Endometrial microvascular endothelial cells (primary cell): ENCODE results near the gene TNKS1BP1. TPM values are rescaled to one million over a fixed set of nuclear protein-coding genes. Genes with fewer than 3 reads are reported as not detected.

Source experiments
- in situ Hi-C: cut with HindIII; loops from 2 replicates; pipeline ENCODE4 v1.10.0; 2017; ENCODE audit warnings: low sequenced_read_pairs, low pct_unique_long_range_greater_than_20kb; ENCODE audit errors: inconsistent ontology term
- total RNA-seq: library from RNA; depleted of rRNA; stranded (reverse); fragments of >200 nt; gene quantifications from one replicate; pipeline ENCODE4 v1.2.3, GENCODE V29; 2015; ENCODE audit errors: inconsistent ontology term

The TNKS1BP1 gene
- total RNA-seq, 1 donor from 2014 or later, result 57.4 TPM

- in situ Hi-C loops, result no loop called here
Measured at GRCh38 chr11:57275582-57275981, 49.2 kb downstream of the TNKS1BP1 start.

GRCh38 chr11:57274904-57275498 lies 49.8 kb downstream of the TNKS1BP1 start:
- in situ Hi-C loops, result no loop called here

- in situ Hi-C loops, result no loop called here
Measured at GRCh38 chr11:57273448-57274058, 51.2 kb downstream of the TNKS1BP1 start.

- in situ Hi-C loops, result no loop called here
Measured at GRCh38 chr11:57269571-57270021, 55.2 kb downstream of the TNKS1BP1 start.

- in situ Hi-C loops, result no loop called here
Measured at GRCh38 chr11:57266157-57266556, 58.6 kb downstream of the TNKS1BP1 start.

GRCh38 chr11:57263351-57263750 lies 61.4 kb downstream of the TNKS1BP1 start:
- in situ Hi-C loops, result no loop called here

GRCh38 chr11:57262157-57262556 lies 62.6 kb downstream of the TNKS1BP1 start:
- in situ Hi-C loops, result no loop called here

GRCh38 chr11:57260937-57261783 lies 63.6 kb downstream of the TNKS1BP1 start:
- in situ Hi-C loops, result no loop called here

GRCh38 chr11:57256119-57256518 lies 68.6 kb downstream of the TNKS1BP1 start:
- in situ Hi-C loops, result no loop called here

GRCh38 chr11:57255618-57256017 lies 69.1 kb downstream of the TNKS1BP1 start:
- in situ Hi-C loops, result no loop called here

GRCh38 chr11:57254631-57255030 lies 70.1 kb downstream of the TNKS1BP1 start:
- in situ Hi-C loops, result no loop called here

- in situ Hi-C loops, result no loop called here
Measured at GRCh38 chr11:57251491-57252104, 73.2 kb downstream of the TNKS1BP1 start.

- in situ Hi-C loops, result no loop called here
Measured at GRCh38 chr11:57251037-57251436, 73.7 kb downstream of the TNKS1BP1 start.

Other genes starting within 250 kb of the TNKS1BP1 start
- gene LRRC55, start 143.0 kb downstream of the TNKS1BP1 start, total RNA-seq, result not detected
- gene APLNR, start 87.7 kb downstream of the TNKS1BP1 start, total RNA-seq, result not detected
- 124 TPM for gene SSRP1, start 10.9 kb upstream of the TNKS1BP1 start, total RNA-seq
- not detected for gene P2RX3, start 13.4 kb upstream of the TNKS1BP1 start, total RNA-seq
- not detected for gene PRG3, start 56.2 kb upstream of the TNKS1BP1 start, total RNA-seq
- gene PRG2, start 65.7 kb upstream of the TNKS1BP1 start, total RNA-seq, result not detected
- 122 TPM for gene SLC43A3, start 102.2 kb upstream of the TNKS1BP1 start, total RNA-seq
- gene RTN4RL2, start 135.6 kb upstream of the TNKS1BP1 start, total RNA-seq, result not detected
- gene SLC43A1, start 190.8 kb upstream of the TNKS1BP1 start, total RNA-seq, result 5.5 TPM
- gene TIMM10, start 205.8 kb upstream of the TNKS1BP1 start, total RNA-seq, result 75.8 TPM
- gene SMTNL1, start 212.6 kb upstream of the TNKS1BP1 start, total RNA-seq, result not detected
- gene UBE2L6, start 242.7 kb upstream of the TNKS1BP1 start, total RNA-seq, result 58.0 TPM